SK-N-SH (cell line): ENCODE results near the gene PIAS1. TPM values are rescaled to one million over a fixed set of nuclear protein-coding genes. Genes with fewer than 3 reads are reported as not detected.

Experiments
- CTCF ChIA-PET: fragments of 300-600, 350-600 bp; formaldehyde crosslinking; extraction: SDS; loops from one replicate; lab custom pipeline; 2021; lab: Yijun Ruan, JAX
- POLR2A ChIA-PET: fragments of 350-600 bp; sonication (Branson Sonifier 250); formaldehyde crosslinking; extraction: SDS; loops from one replicate; lab custom pipeline; 2020; ENCODE audit warnings: antibody characterized with exemption, inconsistent platforms; lab: Yijun Ruan, JAX
- DNase-seq: peaks from one replicate; pipeline ENCODE4 v3.0.0; 2012
- H2AFZ ChIP-seq: fragments of 200-600 bp; sonication (generic); 2 replicates; pipeline ENCODE4 v1.8.1; 2016; ENCODE audit warnings: antibody characterized with exemption, mild to moderate bottlenecking, low read depth
- H3F3A ChIP-seq: fragments of 200-600 bp; sonication (generic); replicated peaks from 2 replicates; pipeline ENCODE3; 2016; ENCODE audit warnings: antibody characterized with exemption, mild to moderate bottlenecking; ENCODE audit not compliant: insufficient read depth
- H3K27ac ChIP-seq, 2 experiments: fragments of 200-500 bp in 1 of 2; fragments of 200-600 bp in 1 of 2; sonication (Bioruptor generic) in 1 of 2; sonication (generic), shearing (Covaris generic) in 1 of 2; 2 replicates each; pipeline versions ENCODE4 v1.5.1 to v1.6.1; 2014 to 2016; ENCODE audit warnings: low read depth in 2 of 2, inconsistent platforms in 1 of 2, low read length in 1 of 2, mild to moderate bottlenecking in 1 of 2, mixed read lengths in 1 of 2
- H3K27me3 ChIP-seq: fragments of 200-600 bp; sonication (generic), shearing (Covaris generic); 2 replicates; pipeline ENCODE4 v1.6.1; 2016; ENCODE audit warnings: mixed run types; ENCODE audit not compliant: insufficient read depth
- H3K36me3 ChIP-seq, 2 experiments: fragments of 200-500 bp in 1 of 2; fragments of 200-600 bp in 1 of 2; sonication (Bioruptor generic) in 1 of 2; sonication (generic) in 1 of 2; replicated peaks in 1 of 2; 2 replicates each; pipeline versions ENCODE3 to v1.5.1; 2014 to 2016; ENCODE audit warnings: low read length in 1 of 2, mild to moderate bottlenecking in 1 of 2; ENCODE audit not compliant: insufficient read depth in 2 of 2, control insufficient read depth in 1 of 2
- H3K4me1 ChIP-seq, 2 experiments: fragments of 200-500 bp in 1 of 2; fragments of 200-600 bp in 1 of 2; sonication (Bioruptor generic) in 1 of 2; sonication (generic), shearing (Covaris generic) in 1 of 2; 2 replicates each; pipeline versions ENCODE4 v1.5.1 to v1.6.1; 2014 to 2016; ENCODE audit warnings: low read depth in 1 of 2, low read length in 1 of 2, mixed run types in 1 of 2; ENCODE audit not compliant: insufficient read depth in 2 of 2, control insufficient read depth in 1 of 2
- H3K4me2 ChIP-seq: fragments of 200-600 bp; sonication (generic), shearing (Covaris generic); 2 replicates; pipeline ENCODE4 v1.6.1; 2017; ENCODE audit warnings: mixed run types
- H3K4me3 ChIP-seq, 2 experiments: fragments of 200-500 bp in 1 of 2; fragments of 200-600 bp in 1 of 2; sonication (Bioruptor generic) in 1 of 2; sonication (generic), shearing (Covaris generic) in 1 of 2; 2 replicates each; pipeline versions ENCODE4 v1.5.1 to v1.8.1; 2014 to 2016; ENCODE audit warnings: low read depth in 2 of 2, inconsistent platforms in 1 of 2, low read length in 1 of 2, mild to moderate bottlenecking in 1 of 2, mixed read lengths in 1 of 2, moderate library complexity in 1 of 2
- H3K79me2 ChIP-seq: fragments of 200-600 bp; sonication (generic); 2 replicates; pipeline ENCODE4 v1.8.1; 2017; ENCODE audit warnings: mild to moderate bottlenecking; ENCODE audit not compliant: insufficient read depth
- H3K9ac ChIP-seq: fragments of 200-600 bp; sonication (generic); 2 replicates; pipeline ENCODE4 v1.6.1; 2017; ENCODE audit warnings: mixed run types
- H3K9me2 ChIP-seq: fragments of 200-600 bp; sonication (generic); 2 replicates; pipeline ENCODE4 v1.6.1; 2017; ENCODE audit warnings: mixed run types
- H3K9me3 ChIP-seq: fragments of 200-600 bp; sonication (generic); 2 replicates; pipeline ENCODE4 v1.6.1; 2017; ENCODE audit warnings: mixed run types, mild to moderate bottlenecking, moderate library complexity
- H4K20me1 ChIP-seq: fragments of 200-600 bp; sonication (generic); 2 replicates; pipeline ENCODE4 v1.6.1; 2017; ENCODE audit warnings: mild to moderate bottlenecking, mixed run types; ENCODE audit not compliant: insufficient read depth
- CHD2 ChIP-seq: fragments of 150-350 bp; IDR thresholded peaks from 2 replicates; pipeline ENCODE4 v1.6.1; 2018; ENCODE audit warnings: low read length; ENCODE audit not compliant: partially characterized antibody
- ELF1 ChIP-seq: IDR thresholded peaks from 2 replicates; pipeline ENCODE4 v1.4.0; 2012
- FOSL2 ChIP-seq: IDR thresholded peaks from 2 replicates; pipeline ENCODE4 v1.4.0; 2012; ENCODE audit warnings: low read depth, mild to moderate bottlenecking, moderate library complexity, borderline replicate concordance
- FOXJ3 ChIP-seq: sonication (generic); formaldehyde crosslinking; IDR thresholded peaks from 2 replicates; pipeline ENCODE4 v1.5.1; 2020; ENCODE audit warnings: mild to moderate bottlenecking, missing genetic modification reagents
- GABPA ChIP-seq: IDR thresholded peaks from 2 replicates; pipeline ENCODE4 v1.4.0; 2012; ENCODE audit warnings: low read depth, mild to moderate bottlenecking
- MAX ChIP-seq: IDR thresholded peaks from 2 replicates; pipeline ENCODE4 v1.4.0; 2012; ENCODE audit warnings: low read depth
- MEF2A ChIP-seq: IDR thresholded peaks from 2 replicates; pipeline ENCODE4 v1.4.0; 2012; ENCODE audit warnings: low read depth, borderline replicate concordance
- MXI1 ChIP-seq: IDR thresholded peaks from 2 replicates; pipeline ENCODE4 v1.6.1; 2012; ENCODE audit warnings: mild to moderate bottlenecking, low read depth, low read length, improper control_type of control experiment
- NRF1 ChIP-seq: IDR thresholded peaks from 2 replicates; pipeline ENCODE4 v1.6.1; 2012; ENCODE audit warnings: low read depth, mild to moderate bottlenecking, low read length
- POLR2AphosphoS5 ChIP-seq: IDR thresholded peaks from 2 replicates; pipeline ENCODE4 v1.6.1; 2012; ENCODE audit warnings: low read depth, low read length
- RAD21 ChIP-seq: IDR thresholded peaks from 2 replicates; pipeline ENCODE4 v1.6.1; 2012; ENCODE audit warnings: mild to moderate bottlenecking, low read length
- RCOR1 ChIP-seq: fragments of 150-350 bp; IDR thresholded peaks from 2 replicates; pipeline ENCODE4 v1.6.1; 2017; ENCODE audit warnings: antibody characterized with exemption, low read length
- REST ChIP-seq: IDR thresholded peaks from 2 replicates; pipeline ENCODE4 v1.6.1; 2012; ENCODE audit warnings: mild to moderate bottlenecking, low read depth, low read length, moderate library complexity
- RXRA ChIP-seq: IDR thresholded peaks from 2 replicates; pipeline ENCODE4 v1.4.0; 2012; ENCODE audit warnings: low read depth, mild to moderate bottlenecking, borderline replicate concordance
- SMC3 ChIP-seq: IDR thresholded peaks from 2 replicates; pipeline ENCODE4 v1.6.1; 2012; ENCODE audit warnings: low read depth, low read length, improper control_type of control experiment
- TEAD4 ChIP-seq: IDR thresholded peaks from 2 replicates; pipeline ENCODE4 v1.4.0; 2012; ENCODE audit warnings: mild to moderate bottlenecking, borderline replicate concordance; ENCODE audit not compliant: insufficient read depth
- USF1 ChIP-seq: IDR thresholded peaks from 2 replicates; pipeline ENCODE4 v1.4.0; 2012; ENCODE audit warnings: low read depth, borderline replicate concordance
- USF2 ChIP-seq: fragments of 150-350 bp; IDR thresholded peaks from 2 replicates; pipeline ENCODE4 v1.6.1; 2017; ENCODE audit warnings: antibody characterized with exemption, low read length, low read depth, borderline replicate concordance
- YY1 ChIP-seq: IDR thresholded peaks from 2 replicates; pipeline ENCODE4 v1.4.0; 2012; ENCODE audit warnings: low read depth, mild to moderate bottlenecking
- ZBTB33 ChIP-seq: IDR thresholded peaks from 2 replicates; pipeline ENCODE4 v1.4.0; 2012; ENCODE audit warnings: low read depth, borderline replicate concordance
- WGBS: methylation state at CpG from one replicate; pipeline ENCODE4 v1.1.6; 2017; ENCODE audit warnings: low lambda C conversion rate; 5-methylcytosine and 5-hydroxymethylcytosine counted together
- polyA plus RNA-seq, 3 experiments: library from polyadenylated mRNA; depleted of rRNA; stranded (reverse); fragments of >200 nt; gene quantifications; 2 replicates each; pipeline ENCODE4 v1.2.3, GENCODE V29; 2012

PIAS1 gene
- polyA plus RNA-seq, 1 of the 3 experiments (the other 2 are of a cell fraction): 9.0 TPM

- Histone ChIP-seq H3K4me2 (no peak overlapping the region), H3K36me3 (no peaks in the 10 kb centered on the region), H3K27ac (no peak overlapping the region), H3K4me3 (no peak overlapping the region), H3K9ac (no peak overlapping the region), H3K79me2 (no peaks in the 10 kb centered on the region), H3K4me1 (no peaks in the 10 kb centered on the region), H3K27me3 (no peaks in the 10 kb centered on the region), H4K20me1 (no peaks in the 10 kb centered on the region), H2AFZ (no peak overlapping the region), H3K9me2 (no peaks in the 10 kb centered on the region), H3F3A (no peaks in the 10 kb centered on the region), H3K9me3 (no peaks in the 10 kb centered on the region)
- TF ChIP-seq USF2 (no peak), POLR2AphosphoS5 (no peak), CHD2 (no peak), RXRA (no peak), SMC3 (no peak), USF1 (no peak), MEF2A (no peak), NRF1 (no peak), MXI1 (no peak), MAX (no peak)
- 33% methylated on average over 3 of the region's 3 CpGs for WGBS
- DNase-seq: no peak
- ChIA-PET CTCF (interaction anchor here (1.0 kb wide), 1 partner anchor 17 kb away, joined by 3 read pairs; no protein-coding TSS in a partner anchor), POLR2A (no interaction called here)
Observed at GRCh38 chr15:68020685-68021084, 33.4 kb upstream of the PIAS1 start.

GRCh38 chr15:68022061-68022460 is 32.1 kb upstream of the PIAS1 start:
- Histone ChIP-seq H2AFZ (no peak overlapping the region), H3K4me2 (no peak overlapping the region), H3K4me3 (no peak overlapping the region), H3F3A (no peaks in the 10 kb centered on the region), H3K27me3 (no peaks in the 10 kb centered on the region), H3K4me1 (no peaks in the 10 kb centered on the region), H3K36me3 (no peaks in the 10 kb centered on the region), H3K79me2 (no peaks in the 10 kb centered on the region), H4K20me1 (no peaks in the 10 kb centered on the region), H3K9me2 (no peaks in the 10 kb centered on the region), H3K9me3 (no peaks in the 10 kb centered on the region), H3K27ac (no peak overlapping the region), H3K9ac (no peak overlapping the region)
- WGBS: 80% methylated on average over 5 of the region's 5 CpGs
- no peak for DNase-seq
- POLR2A ChIA-PET: no interaction called here
- CTCF ChIA-PET: no interaction called here
- TF ChIP-seq NRF1 (no peak), RCOR1 (no peak), ELF1 (no peak), FOXJ3 (CRISPR knock-in tag) (no peak), YY1 (no peak), FOSL2 (no peak), ZBTB33 (no peak), MXI1 (no peak), REST (no peak), MAX (no peak), RAD21 (no peak), GABPA (no peak), USF2 (no peak), TEAD4 (no peak)
